WTC11 (cell line): Measurements from ENCODE around the gene SHROOM3. TPM values are rescaled to one million over a fixed set of nuclear protein-coding genes. Genes with fewer than 3 reads are reported as not detected.

Experiments used
- ATAC-seq: fragments of 200-7000 bp; cut with Tn5 transposase; 2 replicates; pipeline ENCODE4 v1.10.0; 2021; ENCODE audit warnings: mild to moderate bottlenecking, moderate library complexity
- CTCF ChIA-PET: fragments of 300-600 bp; sonication (Branson Sonifier 250); formaldehyde crosslinking; loops from one replicate; lab custom pipeline; 2021; ENCODE audit warnings: antibody characterized with exemption; lab: Charles Lee
- POLR2A ChIA-PET: fragments of 350-600 bp; sonication (Branson Sonifier 250); formaldehyde crosslinking; loops from one replicate; lab custom pipeline; 2021; ENCODE audit warnings: antibody characterized with exemption; lab: Charles Lee
- DNase-seq: peaks from one replicate; pipeline ENCODE4 v3.0.0; 2021; ENCODE audit warnings: low spot score
- H3K27ac Mint-ChIP-seq: 2 replicates; pipeline ENCODE4 v1.8.0; 2021; ENCODE audit warnings: mixed read lengths
- H3K27me3 Mint-ChIP-seq: 2 replicates; pipeline ENCODE4 v1.8.0; 2021; ENCODE audit warnings: low read depth, mild to moderate bottlenecking, moderate library complexity, mixed read lengths
- H3K36me3 Mint-ChIP-seq: 2 replicates; pipeline ENCODE4 v1.8.0; 2021; ENCODE audit warnings: mixed read lengths
- H3K4me1 Mint-ChIP-seq: 2 replicates; pipeline ENCODE4 v1.8.0; 2022; ENCODE audit warnings: mixed read lengths
- H3K4me3 Mint-ChIP-seq: 2 replicates; pipeline ENCODE4 v1.8.0; 2021; ENCODE audit warnings: mild to moderate bottlenecking, moderate library complexity, mixed read lengths
- H3K9me3 Mint-ChIP-seq: 2 replicates; pipeline ENCODE4 v1.8.0; 2021; ENCODE audit warnings: mixed read lengths
- CDX4 ChIP-seq: fragments of 250-450 bp; sonication (Bioruptor Pico); IDR thresholded peaks from 2 replicates; pipeline ENCODE4 v1.9.0; 2021; ENCODE audit warnings: moderate library complexity, mild to moderate bottlenecking, inconsistent platforms, borderline replicate concordance
- CREB1 ChIP-seq: sonication (generic); formaldehyde crosslinking; IDR thresholded peaks from 2 replicates; pipeline ENCODE4 v1.8.0; 2023; ENCODE audit warnings: mild to moderate bottlenecking, missing genetic modification reagents
- E2F5 ChIP-seq: sonication (generic); formaldehyde crosslinking; IDR thresholded peaks from 2 replicates; pipeline ENCODE4 v1.8.1; 2022; ENCODE audit warnings: mild to moderate bottlenecking, moderate library complexity, missing genetic modification reagents
- FOXK1 ChIP-seq: sonication (generic); formaldehyde crosslinking; IDR thresholded peaks from 2 replicates; pipeline ENCODE4 v1.8.0; 2022; ENCODE audit warnings: mild to moderate bottlenecking, moderate library complexity, missing genetic modification reagents
- HMGA2 ChIP-seq: fragments of 250-450 bp; sonication (Bioruptor Pico); IDR thresholded peaks from 2 replicates; pipeline ENCODE4 v1.4.0; 2021; ENCODE audit warnings: mild to moderate bottlenecking, moderate library complexity
- IRF2 ChIP-seq: sonication (generic); formaldehyde crosslinking; IDR thresholded peaks from 2 replicates; pipeline ENCODE4 v1.8.0; 2022; ENCODE audit warnings: low read depth, missing genetic modification reagents, borderline replicate concordance
- JAZF1 ChIP-seq: fragments of 250-450 bp; sonication (Bioruptor Pico); IDR thresholded peaks from 2 replicates; pipeline ENCODE4 v1.9.0; 2021; ENCODE audit warnings: moderate library complexity, mild to moderate bottlenecking, inconsistent platforms
- JUN ChIP-seq: sonication (generic); formaldehyde crosslinking; IDR thresholded peaks from 2 replicates; pipeline ENCODE4 v1.8.0; 2023; ENCODE audit warnings: mild to moderate bottlenecking, missing genetic modification reagents
- NFE2L1 ChIP-seq: sonication (generic); formaldehyde crosslinking; IDR thresholded peaks from 2 replicates; pipeline ENCODE4 v1.8.1; 2023; ENCODE audit warnings: missing genetic modification reagents
- PREB ChIP-seq: sonication (generic); formaldehyde crosslinking; IDR thresholded peaks from 2 replicates; pipeline ENCODE4 v1.8.1; 2022; ENCODE audit warnings: mild to moderate bottlenecking, missing genetic modification reagents, moderate library complexity, borderline replicate concordance
- RELA ChIP-seq: sonication (generic); formaldehyde crosslinking; IDR thresholded peaks from 2 replicates; pipeline ENCODE4 v1.8.1; 2022; ENCODE audit warnings: missing genetic modification reagents, mild to moderate bottlenecking, borderline replicate concordance
- SP1 ChIP-seq: sonication (generic); formaldehyde crosslinking; conservative IDR thresholded peaks from 2 replicates; pipeline ENCODE4 v1.8.1; 2022; ENCODE audit warnings: missing genetic modification reagents
- TEAD1 ChIP-seq: sonication (generic); formaldehyde crosslinking; IDR thresholded peaks from 2 replicates; pipeline ENCODE4 v1.8.0; 2022; ENCODE audit warnings: mild to moderate bottlenecking, missing genetic modification reagents
- TP53 ChIP-seq: sonication (generic); formaldehyde crosslinking; IDR thresholded peaks from 2 replicates; pipeline ENCODE4 v1.8.1; 2023; ENCODE audit warnings: mild to moderate bottlenecking, missing genetic modification reagents
- ZBTB43 ChIP-seq: sonication (generic); formaldehyde crosslinking; IDR thresholded peaks from 2 replicates; pipeline ENCODE4 v1.8.1; 2023; ENCODE audit warnings: mild to moderate bottlenecking, missing genetic modification reagents
- ZMAT4 ChIP-seq: fragments of 250-450 bp; sonication (Bioruptor Pico); IDR thresholded peaks from 2 replicates; pipeline ENCODE4 v1.9.0; 2021; ENCODE audit warnings: mild to moderate bottlenecking
- ZNF263 ChIP-seq: sonication (generic); formaldehyde crosslinking; IDR thresholded peaks from 2 replicates; pipeline ENCODE4 v1.8.1; 2022; ENCODE audit warnings: low read depth, mild to moderate bottlenecking, moderate library complexity, missing genetic modification reagents
- ZNF396 ChIP-seq: fragments of 250-450 bp; sonication (Bioruptor Pico); IDR thresholded peaks from 2 replicates; pipeline ENCODE4 v1.8.0; 2021; ENCODE audit warnings: mild to moderate bottlenecking, moderate library complexity, borderline replicate concordance
- ZSCAN18 ChIP-seq: fragments of 250-450 bp; sonication (Bioruptor Pico); IDR thresholded peaks from 2 replicates; pipeline ENCODE4 v2.1.2; 2022; ENCODE audit warnings: mild to moderate bottlenecking, moderate library complexity
- total RNA-seq: library from RNA; stranded (reverse); gene quantifications from 3 replicates; pipeline ENCODE4 v1.2.3, GENCODE V29; 2021

Gene SHROOM3
- total RNA-seq, 1 experiment from 2014 or later, result 71.9 TPM

- ChIA-PET POLR2A (no interaction called here), CTCF (interaction anchor here (1.4 kb wide), 1 partner anchor 14 kb away, joined by 4 read pairs; no protein-coding TSS in a partner anchor)
- peaks cover 26% of the 10 kb centered on the region for H3K4me1 Mint-ChIP-seq
- no peak overlapping the region for H3K27ac Mint-ChIP-seq
- DNase-seq, result no peak
- no peaks in the 10 kb centered on the region for H3K36me3 Mint-ChIP-seq
- H3K27me3 Mint-ChIP-seq, result no peaks in the 10 kb centered on the region
- no peak overlapping the region for H3K4me3 Mint-ChIP-seq
- no peak for ATAC-seq
- no peak for TF ChIP-seq SP1 (CRISPR knock-in tag)
- TF ChIP-seq JUN (CRISPR knock-in tag), result no peak
- TF ChIP-seq ZNF396 (CRISPR knock-in tag), result no peak
- no peak for TF ChIP-seq FOXK1
- no peak for TF ChIP-seq ZBTB43 (CRISPR knock-in tag)
- no peak for TF ChIP-seq PREB (CRISPR knock-in tag)
- TF ChIP-seq ZSCAN18 (CRISPR knock-in tag), result no peak
- TF ChIP-seq TP53 (CRISPR knock-in tag), result no peak
- TF ChIP-seq NFE2L1 (CRISPR knock-in tag), result no peak
- no peak for TF ChIP-seq RELA (CRISPR knock-in tag)
- H3K9me3 Mint-ChIP-seq, result no peaks in the 10 kb centered on the region
Observed at GRCh38 chr4:76572224-76572623, 137.2 kb downstream of the SHROOM3 start.

GRCh38 chr4:76576824-76577223 lies 141.8 kb downstream of the SHROOM3 start:
- TF ChIP-seq E2F5 (CRISPR knock-in tag) (no peak), HMGA2 (0 out of 2 replicates have a peak, but pooled peaks have one; percentile 20)
- Mint-ChIP-seq H3K4me3 (no peak overlapping the region), H3K27ac (no peak overlapping the region), H3K27me3 (no peaks in the 10 kb centered on the region), H3K36me3 (no peaks in the 10 kb centered on the region), H3K4me1 (peaks cover 11% of the 10 kb centered on the region), H3K9me3 (no peaks in the 10 kb centered on the region)
- POLR2A ChIA-PET, result no interaction called here
- CTCF ChIA-PET, result no interaction called here
- DNase-seq, result no peak
- no peak for ATAC-seq

GRCh38 chr4:76578002-76578560 lies 143.1 kb downstream of the SHROOM3 start:
- H3K36me3 Mint-ChIP-seq, result no peaks in the 10 kb centered on the region
- no peak for ATAC-seq
- TF ChIP-seq ZNF263 (CRISPR knock-in tag) (no peak), ZMAT4 (CRISPR knock-in tag) (no peak), CREB1 (CRISPR knock-in tag) (no peak), IRF2 (CRISPR knock-in tag) (no peak), TEAD1 (CRISPR knock-in tag) (no peak), JAZF1 (CRISPR knock-in tag) (no peak), CDX4 (CRISPR knock-in tag) (no peak)
- TF ChIP-seq, all 79 proteins: peak for 0
- POLR2A ChIA-PET, result no interaction called here
- H3K4me1 Mint-ChIP-seq, result peaks cover 9% of the 10 kb centered on the region
- no peak overlapping the region for H3K4me3 Mint-ChIP-seq
- CTCF ChIA-PET, result no interaction called here
- no peaks in the 10 kb centered on the region for H3K9me3 Mint-ChIP-seq
- no peaks in the 10 kb centered on the region for H3K27me3 Mint-ChIP-seq
- H3K27ac Mint-ChIP-seq, result no peak overlapping the region
- no peak for DNase-seq
